T47D (cell line): ENCODE data around the gene RHOJ.
"Not testable (repeated sequence)": the region's sequence is repeated elsewhere in the genome, so short reads cannot be mapped to it uniquely, and the experiment has no call there.

Experiments used
- DNase-seq, 2 experiments: peaks; one replicate each; pipeline versions ENCODE4 v3.0.0 to v3.0.0-alpha.2; 2011 to 2012; ENCODE audit warnings: low read depth in 1 of 2, low spot score in 1 of 2
- JUND ChIP-seq: IDR thresholded peaks from 2 replicates; pipeline ENCODE4 v1.6.1; 2012; ENCODE audit warnings: low read depth
- in situ Hi-C: cut with HindIII; loops from 2 replicates; pipeline ENCODE4 v1.10.0; 2016; ENCODE audit warnings: low sequenced_read_pairs, low pct_unique_long_range_greater_than_20kb

The RHOJ gene

DNA sequence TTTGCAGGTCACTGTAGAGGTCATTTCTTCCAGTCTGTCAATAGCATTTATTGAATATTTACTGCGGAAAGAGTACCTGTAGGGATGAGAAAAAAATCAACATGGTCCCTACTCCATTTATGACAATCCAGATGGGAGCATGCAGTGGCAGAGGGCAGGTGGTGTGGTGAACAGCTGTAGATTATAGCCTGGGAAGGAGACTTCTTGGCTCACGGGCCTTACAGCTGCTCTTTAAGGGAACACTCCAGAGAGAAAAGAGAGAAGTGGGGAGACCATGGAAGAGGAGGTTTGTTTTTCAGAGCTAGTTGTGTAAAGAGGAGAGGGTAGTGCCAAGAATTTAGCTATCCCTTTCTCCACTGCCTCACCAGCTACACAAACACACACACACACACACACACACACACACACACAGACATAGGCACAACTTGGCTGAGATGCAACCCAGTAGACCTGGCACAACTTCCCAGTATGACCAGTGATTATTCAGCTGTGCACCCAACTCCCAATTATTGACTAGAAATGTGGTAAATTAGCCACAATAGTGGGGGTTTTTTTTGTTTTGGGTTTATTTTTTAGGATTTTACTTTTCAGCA lies 73.4 kb downstream of the RHOJ start:
- no peak for DNase-seq
- in situ Hi-C loops, result no loop called here
- no peak for TF ChIP-seq JUND

DNA sequence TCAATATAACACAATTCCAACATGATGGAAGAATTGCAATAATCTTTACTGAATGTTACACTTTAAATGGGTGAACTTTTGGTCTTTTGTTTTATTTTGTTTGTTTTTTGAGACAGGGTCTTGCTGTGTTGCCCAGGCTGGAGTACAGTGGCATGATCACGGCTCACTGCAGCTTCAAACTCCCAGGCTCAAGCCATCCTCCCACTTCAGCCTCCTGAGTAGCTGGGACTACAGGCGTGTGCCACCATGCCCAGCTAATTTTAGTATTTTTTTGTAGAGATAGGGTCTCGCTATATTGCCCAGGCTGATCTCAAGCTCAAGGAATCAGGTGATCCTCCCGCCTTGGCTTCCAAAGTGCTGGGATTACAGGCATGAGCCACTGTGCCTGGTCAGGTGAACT lies 75.7 kb downstream of the RHOJ start:
- in situ Hi-C loops, DNase-seq: not testable (repeated sequence)

DNA sequence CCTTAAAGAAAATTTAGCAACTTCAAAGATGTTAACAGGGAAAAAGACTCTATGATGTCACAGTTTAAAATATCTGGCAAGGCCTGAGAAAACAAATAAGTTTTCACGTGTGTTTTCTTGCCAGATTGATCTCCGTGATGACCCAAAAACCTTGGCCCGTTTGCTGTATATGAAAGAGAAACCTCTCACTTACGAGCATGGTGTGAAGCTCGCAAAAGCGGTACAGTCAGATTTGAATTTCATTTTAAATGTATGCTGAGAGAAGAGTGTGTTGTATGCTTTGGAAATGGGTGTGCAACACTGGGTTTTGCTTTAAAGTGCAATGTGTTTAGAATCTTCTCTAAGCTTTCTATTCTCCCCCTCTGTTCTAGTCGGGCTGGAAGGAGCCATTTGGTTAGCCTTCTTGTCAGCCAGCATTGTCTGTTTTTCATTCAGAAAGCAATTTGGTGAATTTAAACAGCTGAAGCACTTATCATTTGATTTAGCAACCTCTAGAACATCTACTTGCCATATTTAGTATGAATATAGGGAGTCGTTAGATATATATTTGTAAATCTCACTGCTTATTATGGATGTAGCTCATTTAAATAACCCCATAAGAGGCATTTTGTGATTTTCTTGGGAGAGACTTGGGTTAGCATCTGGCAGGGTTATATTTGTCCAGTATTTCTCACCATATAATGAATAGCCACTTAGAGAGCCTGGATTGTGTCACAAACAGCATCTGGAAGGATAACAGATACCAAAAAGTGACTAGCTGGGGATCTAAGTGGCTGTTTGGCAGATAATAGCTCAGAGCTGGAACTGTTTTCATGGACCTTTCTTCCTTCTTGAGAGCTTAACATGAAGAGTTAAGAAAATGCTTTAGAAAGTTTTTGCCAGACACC lies 79.0 kb downstream of the RHOJ start:
- no peak for DNase-seq
- no peak for TF ChIP-seq JUND
- in situ Hi-C loops, result no loop called here

DNA sequence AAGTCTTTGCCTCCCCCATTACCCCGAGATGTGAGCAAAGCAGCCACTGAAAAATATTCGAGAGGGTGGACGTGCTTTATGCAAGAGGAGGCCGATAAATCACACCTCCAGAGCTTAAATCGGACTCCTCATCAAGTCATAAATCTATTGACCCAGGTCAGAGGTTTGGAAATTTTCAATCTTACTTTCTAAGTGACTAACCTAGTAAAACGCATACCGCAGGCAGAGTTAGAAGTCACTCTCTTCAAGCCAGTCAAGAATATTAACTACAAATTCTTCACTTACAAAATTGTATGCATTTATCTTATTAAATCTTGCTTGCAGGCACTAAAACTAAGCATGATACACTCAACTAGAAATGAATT lies 79.6 kb downstream of the RHOJ start:
- in situ Hi-C loops, result no loop called here
- DNase-seq, result no peak
- TF ChIP-seq JUND, result no peak

DNA sequence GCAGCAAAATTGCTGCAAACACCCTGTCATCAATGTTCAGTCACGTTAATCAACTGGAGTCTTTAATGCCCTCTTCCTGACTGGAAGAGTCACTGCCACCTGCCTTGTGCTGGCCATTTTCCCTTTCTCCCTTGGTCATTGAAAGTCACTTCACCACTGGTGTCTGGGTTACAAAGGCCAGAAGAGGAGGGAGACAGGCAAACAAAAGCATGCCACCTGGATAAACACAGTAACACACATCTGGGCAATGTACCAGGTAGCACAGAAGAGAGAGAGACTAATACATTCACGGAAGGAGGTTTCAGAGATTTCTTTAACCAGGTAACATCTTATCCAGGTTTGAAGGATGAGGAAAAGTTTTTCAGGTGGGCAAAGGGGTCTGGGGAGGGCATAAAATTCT lies 81.8 kb downstream of the RHOJ start:
- in situ Hi-C loops, result no loop called here
- no peak for DNase-seq
- TF ChIP-seq JUND, result no peak

DNA sequence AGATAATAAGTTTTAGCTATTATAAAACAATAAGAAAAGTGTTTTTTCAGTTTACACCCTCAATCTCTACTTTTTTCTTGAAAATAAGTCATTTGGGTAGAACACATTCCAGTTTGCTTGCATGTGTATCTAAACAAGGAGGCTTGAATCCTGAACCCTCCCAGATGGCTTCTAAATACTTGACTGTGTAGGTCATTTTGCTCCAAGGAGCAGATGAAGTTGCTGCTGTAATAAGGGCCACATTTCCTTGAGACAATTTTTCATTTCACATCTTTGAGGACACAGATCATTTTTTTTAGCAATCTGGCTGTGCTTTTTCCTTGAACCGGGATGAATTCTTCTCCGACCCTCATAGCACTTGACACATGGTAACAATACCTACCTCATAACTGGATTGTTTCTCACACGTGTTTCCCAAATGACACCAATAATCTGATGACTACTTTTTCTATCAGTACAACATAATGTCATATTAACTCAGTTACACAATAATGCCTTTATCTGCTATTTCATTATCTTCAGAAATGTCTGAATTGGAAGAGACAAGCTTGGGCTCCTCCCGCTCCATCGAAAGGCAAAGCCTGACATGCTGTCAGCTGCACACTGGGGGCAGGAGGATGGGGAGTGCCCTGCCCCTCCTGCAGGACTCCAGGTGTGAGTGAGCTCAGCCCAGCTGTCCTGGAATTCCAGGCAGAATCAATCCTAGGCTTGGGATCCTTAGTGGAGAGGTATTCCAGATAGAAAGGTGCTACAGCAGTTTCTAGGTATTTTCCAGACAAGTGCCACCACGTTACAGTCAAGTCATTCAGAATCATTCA lies 83.6 kb downstream of the RHOJ start:
- no peak for DNase-seq
- in situ Hi-C loops, result no loop called here
- TF ChIP-seq JUND, result no peak

DNA sequence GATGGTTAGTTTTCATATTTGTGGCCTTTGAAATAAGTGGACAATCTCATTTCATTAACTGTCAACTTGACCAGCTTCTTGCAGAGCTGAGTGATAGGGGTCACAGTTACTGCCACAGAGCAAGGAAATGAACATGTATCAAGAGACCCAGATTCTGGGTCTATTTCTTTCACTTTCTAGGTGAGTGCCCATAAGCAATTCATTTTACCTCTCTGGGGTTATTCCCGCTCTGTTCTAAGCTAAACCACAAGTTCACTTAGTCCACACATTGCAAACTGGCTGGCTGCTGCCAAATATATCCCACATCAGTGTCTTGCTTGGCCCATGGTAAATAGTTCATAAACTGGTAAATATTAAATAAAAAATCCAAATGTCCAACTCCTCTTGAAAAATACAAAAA lies 84.6 kb downstream of the RHOJ start:
- in situ Hi-C loops, result no loop called here
- TF ChIP-seq JUND, result no peak
- DNase-seq, result no peak

DNA sequence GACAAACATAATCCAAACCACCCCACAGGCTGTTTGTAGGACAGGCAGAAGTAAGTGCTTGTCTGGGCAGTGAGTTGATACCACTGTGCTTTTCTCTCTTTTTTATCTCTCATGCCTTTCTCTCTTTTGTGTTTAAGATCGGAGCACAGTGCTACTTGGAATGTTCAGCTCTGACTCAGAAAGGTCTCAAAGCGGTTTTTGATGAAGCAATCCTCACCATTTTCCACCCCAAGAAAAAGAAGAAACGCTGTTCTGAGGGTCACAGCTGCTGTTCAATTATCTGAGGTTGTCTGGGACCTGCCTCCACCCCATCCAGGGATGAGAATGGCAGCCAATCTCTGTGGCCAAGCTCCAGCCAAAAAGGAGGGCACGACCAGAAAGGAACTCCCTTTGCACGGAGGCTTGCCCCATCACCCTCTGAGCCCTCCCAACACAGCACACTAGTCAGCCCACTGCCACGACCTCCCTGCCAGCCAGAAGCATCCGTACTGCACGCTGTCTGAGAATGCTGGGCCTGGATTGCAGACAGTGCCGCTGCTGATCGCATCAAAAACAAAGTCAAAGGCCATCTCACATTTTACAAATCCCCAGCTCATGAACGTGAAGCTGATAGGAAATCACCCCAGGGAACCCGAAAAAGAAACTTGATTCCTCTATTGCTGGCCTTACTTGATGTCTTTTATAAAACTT lies 86.6 kb downstream of the RHOJ start:
- in situ Hi-C loops, result no loop called here
- no peak for DNase-seq
- TF ChIP-seq JUND, result no peak

DNA sequence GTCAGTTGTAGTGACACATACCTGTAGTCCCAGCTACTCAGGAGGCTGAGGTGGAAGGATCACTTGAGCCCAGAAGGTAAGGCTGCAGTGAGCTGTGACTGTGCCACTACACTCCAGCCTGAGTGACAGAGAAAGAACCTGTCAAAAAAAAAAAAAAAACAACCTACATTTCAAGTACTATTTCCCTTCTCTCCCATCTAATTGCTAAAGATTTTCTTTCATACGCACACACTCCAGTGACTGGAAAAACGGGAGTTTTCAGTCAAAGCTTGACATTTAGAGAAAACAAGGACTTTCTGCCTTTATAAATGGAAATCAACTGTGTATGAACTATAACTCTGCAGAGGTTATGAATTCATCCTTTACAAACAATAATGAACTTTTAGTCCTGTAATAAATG lies 88.6 kb downstream of the RHOJ start:
- TF ChIP-seq JUND, result no peak

DNA sequence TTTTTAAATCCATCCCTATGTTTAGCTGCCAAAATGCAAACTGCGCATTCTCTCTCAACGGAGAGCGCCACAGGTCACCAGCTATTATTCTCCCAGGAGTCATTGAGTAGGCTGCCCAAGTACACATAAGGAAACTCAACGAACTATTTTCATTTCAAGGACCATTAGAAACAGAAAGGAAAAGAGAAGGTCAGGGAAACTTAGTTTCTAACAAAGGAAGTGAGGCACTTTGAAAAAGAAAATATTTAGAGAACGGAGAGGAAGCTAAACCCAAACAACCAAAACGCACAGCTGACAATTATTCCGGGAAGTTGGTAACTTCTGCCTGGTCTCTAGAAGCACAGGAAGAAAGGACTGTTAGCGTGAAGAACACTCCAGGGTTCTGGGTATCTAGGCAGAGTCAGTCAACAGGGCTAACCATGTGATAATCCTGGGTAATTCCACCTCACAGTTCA lies 91.0 kb downstream of the RHOJ start:
- TF ChIP-seq JUND, result no peak

More for the DNA sequence above, 88.6 kb downstream of the RHOJ start:
- no peak for DNase-seq
- in situ Hi-C loops, result no loop called here

DNA sequence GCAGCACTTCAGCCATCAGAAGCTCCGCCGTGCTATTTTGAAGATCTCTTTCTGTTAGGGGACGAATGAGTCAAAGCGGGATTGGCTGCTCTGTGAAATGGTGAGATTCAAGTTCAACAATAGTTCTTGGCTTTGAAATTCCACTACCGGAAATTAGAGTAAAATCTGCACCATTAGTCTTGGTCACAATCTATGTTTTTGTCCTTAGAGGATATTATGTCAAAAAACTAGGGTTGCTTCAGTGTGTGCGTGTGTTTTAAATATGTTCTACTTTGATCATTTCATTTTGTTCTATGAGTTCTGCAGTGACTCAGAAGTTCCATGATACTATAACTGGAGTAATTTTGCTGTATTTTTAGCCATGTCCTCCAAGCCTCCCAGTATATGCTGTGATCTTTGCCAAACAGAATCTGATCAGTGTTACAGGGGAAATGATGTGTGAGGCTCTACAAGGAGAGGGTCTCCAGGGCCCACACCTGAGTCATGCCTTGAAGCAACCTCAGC lies 91.9 kb downstream of the RHOJ start:
- in situ Hi-C loops, result no loop called here
- no peak for DNase-seq
- no peak for TF ChIP-seq JUND

More for the DNA sequence above, 91.0 kb downstream of the RHOJ start:
- DNase-seq, result no peak
- in situ Hi-C loops, result no loop called here

DNA sequence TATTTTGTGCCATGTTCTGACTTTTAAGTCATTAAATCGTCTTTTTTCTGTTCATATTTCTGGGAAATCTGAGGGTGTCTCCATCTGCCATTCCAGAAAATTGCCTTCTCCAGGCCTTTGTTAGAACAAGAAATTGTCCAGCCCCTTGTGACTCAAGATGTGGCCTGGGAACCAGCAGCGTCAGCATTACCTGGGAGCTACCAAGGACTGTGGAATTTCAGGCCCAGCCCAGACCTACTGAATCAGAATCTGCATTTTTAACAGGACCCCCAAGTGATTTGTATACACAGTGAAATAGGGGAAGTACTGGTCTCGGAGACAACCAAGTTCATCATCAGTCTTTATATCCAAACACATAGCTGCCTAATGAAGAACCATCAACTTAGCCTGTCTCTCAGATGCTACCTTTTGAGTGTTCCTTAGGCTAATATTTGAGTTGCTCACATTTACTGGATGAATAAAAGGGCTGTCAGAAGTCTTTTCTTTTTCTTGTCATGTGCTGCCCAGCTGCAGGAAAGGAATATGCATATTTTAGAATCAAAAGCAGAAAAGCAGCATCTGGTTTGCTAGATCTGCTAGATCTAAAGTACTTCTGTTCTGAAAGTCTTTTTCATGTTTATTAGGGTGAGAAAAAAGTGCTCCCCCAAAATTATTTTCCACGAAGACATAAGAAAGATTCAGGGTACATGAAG lies 93.3 kb downstream of the RHOJ start:
- no peak for DNase-seq
- no peak for TF ChIP-seq JUND
- in situ Hi-C loops, result no loop called here
